NCI-H1694 (cell line): Measurements from ENCODE around the gene CBFA2T3.
A peak's percentile ranks its signal among the peaks of the same experiment; 100 is the strongest.

Experiments used
- DNase-seq: peaks from one replicate; lab custom pipeline; 2025; lab: John Stamatoyannopoulos, UW

CBFA2T3 gene

DNA sequence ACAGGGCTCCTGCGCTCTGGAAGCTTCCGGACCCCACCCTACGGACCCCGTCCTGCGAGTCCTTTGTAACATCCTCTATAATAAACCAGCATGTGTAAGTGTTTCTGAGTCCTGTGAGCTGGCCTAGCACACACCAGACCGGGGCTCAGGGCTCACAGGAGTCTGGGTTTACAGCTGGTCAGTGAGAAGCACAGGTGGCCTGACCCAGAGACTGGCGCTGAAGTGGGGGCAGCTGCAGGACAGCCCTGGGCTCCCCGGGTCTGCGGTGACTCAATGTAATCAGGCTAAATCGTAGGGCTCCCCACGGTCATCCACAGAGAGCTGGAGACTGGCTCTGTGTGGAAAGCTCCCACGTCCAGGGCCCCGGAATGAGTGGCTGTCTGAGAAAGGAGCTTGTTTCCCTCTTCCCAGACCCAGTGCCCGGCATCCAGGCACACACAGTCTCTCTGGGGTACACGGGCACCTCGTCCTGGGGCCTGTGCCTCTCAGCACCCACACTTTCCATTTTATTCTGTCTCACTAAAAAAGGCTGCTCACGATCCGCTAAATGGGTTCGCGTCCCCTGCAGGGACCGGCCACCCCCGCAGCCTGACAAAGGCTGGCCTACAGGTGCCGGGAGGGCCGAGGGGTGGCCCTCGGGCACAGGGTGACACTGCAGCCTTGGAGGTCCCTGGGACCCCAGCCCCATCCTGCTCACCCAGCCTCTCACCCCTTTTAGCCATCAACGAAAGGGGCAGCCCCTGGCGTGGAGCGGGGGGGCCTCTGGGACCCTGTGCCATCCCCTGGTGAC lies 18.9 kb upstream of the CBFA2T3 start:
- no peak for DNase-seq

DNA sequence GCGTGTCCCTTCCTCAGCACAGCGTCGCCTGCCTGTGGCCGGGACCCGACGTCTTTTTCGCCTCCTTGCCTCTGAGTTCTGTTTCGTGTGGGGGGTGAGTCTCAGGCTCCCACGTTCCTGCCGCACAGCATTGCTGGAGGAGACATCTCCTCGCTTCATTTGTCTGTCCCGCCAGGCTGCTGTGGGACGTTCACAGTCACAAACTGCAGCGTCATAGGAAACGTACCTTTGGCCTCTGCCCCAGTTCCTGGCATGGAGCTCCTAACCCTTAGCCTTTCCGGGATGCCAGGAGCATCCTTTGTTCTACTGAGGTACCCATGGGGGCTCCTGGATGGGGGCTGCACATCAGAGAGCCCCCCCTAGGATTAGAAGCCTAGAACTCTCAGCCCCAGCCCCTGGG lies 18.2 kb upstream of the CBFA2T3 start:
- no peak for DNase-seq

DNA sequence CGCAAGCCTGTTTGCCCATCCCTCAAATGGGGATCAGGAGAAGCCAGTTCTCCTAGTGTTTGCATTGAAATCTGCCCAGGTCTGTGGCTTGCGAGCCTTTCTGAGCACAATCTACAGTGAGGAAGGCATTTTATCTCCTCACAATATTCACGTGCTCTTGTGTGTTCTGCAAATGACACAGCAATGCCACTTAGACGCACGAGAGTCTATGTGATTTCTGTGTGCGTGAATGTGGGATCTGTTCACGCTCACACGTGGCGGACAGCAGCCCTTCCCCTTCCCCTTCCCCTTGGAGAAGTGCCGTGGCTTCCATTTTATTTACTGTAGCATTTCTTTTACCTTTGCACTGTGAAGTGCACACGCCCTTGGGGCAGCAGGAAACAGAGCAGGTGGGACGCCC lies 17.7 kb upstream of the CBFA2T3 start:
- no peak for DNase-seq

DNA sequence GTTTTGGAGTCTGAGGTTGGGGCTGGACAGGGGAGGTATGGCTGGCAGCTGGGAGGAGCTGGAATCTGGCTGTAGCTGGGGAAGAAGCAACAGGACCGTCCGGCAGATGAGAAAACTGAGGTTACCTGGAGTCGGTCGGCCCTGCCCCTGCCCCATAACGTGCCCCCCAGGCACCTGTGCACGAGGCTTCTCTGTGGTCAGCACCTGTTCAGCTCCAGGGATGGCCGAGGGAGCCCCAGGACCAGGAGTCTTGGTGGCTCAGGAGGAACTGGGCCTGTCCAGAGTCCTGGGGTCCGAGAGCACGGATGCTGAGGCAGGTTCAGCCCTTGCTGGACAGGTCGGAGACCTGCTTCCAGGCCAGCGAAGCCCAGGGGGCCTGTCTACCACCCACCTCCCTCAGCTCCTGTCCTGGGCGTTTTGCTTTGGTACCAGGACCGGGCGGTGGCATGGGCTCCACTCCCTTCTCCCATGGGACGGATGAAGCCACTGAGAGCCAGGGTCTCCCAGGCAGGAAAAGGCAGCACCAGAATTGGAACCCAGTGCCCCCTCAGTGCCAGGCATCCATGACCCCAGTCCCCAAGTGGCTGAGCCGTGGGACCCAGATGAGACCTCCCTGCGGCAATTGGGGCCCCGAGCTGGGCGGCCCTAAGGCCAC lies 17.1 kb upstream of the CBFA2T3 start:
- no peak for DNase-seq

DNA sequence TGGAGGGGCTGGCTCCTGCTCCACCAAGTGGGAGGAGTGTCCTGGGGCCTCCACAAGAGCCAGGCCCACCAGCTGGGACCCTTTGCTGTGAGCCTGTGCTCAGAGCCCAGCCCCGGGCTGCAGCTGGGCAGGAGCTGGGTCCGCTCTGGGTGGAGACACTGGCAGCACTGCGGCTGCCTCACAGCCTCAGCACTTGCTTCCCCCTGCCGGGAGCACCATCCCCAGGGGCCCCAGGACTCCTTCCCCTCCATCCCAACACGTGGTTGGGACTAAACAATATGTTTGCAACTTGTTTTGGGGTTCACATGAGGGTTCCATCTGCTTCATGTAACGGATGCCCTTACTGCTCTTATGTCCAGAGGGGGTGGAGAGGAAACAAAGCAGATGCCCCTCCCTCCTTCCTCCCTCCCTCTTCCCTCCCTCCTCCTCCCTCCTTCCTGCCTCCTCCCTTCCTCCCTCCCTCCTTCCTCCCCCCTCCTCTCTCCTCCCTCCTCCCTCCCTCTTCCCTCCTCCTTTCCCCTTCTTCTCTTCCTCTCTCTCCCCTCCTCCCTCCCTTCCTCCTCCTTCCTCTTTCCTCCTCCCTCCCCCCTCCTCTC lies 16.3 kb upstream of the CBFA2T3 start:
- no peak for DNase-seq

DNA sequence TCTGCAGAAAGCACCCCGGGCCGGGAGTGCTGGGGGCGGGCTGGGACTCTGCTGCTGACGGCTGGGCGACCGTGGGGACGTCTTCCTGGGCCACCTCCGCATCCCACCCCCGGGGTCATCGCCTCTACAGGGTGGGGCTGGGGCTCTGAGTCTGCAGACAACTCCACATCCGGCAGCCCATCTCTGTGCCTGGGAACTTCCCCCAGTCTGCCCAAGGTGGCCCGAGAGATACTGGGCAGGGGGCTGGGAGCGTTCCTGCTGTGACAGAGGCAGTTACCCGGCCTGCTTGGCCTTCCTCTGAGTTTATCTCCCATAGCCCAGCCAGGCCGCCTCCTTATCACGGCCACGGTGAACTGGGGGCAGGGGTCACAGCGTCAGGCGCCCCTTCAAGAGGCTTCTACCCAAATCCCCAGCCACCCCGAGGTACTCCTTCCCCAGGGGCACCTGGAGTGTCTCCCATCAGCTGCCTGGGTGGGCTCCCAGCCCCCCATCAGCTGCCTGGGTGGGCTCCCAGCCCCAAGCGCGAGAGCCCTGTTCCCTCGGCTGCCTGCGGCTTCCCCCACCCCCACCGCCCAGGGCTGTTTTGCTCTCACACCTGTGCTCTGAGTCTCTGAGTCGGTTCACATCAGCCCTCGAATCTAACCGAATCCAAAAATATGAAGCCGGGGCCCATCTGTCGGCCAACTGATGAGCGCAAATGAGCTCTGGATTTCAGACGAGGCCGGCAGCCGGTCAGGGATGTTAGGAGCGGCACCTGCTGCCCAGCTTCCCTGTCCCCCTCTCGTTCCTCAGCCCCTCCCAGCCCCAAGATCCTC lies 15.6 kb upstream of the CBFA2T3 start:
- DNase-seq: peak; percentile 60

DNA sequence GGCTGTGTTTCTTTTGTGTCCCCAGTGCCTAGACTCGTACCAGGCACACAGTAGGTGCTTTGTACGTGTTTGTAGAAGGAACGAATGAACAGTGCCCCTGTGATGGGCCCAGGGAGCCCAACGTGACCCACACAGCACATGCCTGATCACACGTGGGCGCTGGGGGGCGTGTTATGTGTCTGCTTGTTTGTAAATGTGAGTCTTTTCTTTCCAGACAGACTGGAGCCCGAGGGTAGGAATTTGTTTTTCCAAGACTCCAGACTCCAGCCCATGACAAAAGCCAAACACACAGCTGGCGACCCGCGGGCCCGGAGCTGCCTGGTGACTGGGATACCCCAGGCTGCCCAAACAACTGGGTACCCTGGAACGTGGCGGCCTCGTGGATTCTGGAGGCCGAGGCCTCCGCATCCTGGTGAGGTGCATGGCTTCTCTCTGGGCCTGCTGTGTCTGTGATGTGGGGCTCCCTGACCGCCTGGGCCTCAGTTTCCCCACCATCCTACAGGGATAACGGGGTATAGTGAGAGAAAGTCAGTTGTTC lies 14.9 kb upstream of the CBFA2T3 start:
- DNase-seq: no peak

DNA sequence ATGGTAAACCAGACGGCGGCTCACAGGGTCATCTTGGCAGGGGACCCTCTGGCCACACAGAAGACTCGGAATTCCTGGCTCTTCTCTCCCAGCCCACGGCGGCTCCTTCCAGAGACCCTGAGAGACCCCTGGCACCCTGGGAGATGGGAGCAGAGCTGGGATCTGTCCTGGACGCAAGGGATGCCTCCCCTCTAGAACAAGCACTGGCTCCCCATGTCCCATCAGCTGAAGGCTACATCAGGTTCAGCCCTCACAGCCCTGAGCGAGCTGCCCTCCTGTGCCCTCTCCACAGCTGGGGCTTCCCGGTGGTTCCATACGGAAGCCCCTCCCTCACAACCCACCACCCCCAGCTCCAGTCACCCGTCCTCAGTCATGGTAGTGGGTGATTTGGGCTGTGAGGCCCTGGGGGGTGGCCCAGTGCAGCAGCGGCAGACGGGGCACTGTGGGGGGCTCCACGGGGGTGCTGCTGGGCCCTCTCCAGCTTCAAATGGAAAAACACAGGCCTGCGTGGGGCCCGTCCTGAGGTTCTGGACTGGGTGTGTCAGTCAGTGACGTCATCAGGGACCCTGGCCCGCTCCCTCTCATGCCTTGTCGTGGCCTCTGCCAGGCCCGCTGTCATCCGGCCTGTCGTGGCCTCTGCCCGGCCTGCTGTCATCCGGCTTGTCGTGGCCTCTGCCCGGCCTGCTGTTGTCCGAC lies 13.0 kb upstream of the CBFA2T3 start:
- DNase-seq: no peak

DNA sequence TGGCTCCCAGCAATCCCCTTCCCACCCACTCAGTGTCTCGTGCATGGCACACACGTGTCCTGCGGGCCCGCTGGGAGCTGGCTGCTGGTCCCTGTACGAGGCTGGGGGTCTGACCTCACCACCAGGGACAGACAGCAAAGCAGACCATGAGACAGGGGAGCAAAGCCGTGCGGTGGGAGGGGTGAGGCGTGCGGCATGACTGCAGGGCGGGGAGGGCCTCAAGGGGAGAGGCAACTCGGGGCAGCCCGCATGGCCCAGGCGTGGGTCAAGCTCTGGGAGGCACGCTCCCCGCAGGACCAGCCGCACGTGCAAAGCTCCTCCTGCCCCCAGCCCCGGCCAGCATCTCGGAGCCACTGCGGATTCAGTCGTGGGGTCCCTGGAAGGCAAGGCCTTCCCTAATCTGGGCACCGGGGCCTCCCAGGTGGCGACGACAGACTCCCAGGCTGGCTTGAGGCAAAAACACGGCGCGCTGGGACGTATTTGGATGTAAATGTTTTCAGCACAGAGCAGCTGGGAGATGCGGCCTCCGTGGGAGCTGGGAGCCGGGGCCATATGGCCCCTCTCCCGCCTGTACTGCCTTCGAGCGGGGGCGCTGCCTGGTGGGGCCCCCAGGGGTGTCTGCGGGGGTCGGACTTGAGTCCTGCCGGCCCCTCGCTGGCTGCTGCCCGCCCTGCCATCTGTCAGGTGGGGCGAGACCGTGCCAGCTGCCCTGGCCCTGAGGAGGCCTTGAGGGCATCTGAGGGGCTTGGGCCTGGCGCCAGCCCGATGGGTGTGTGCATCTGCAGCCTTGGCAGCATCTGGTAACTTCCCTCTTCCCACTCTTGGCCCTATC lies 12.2 kb upstream of the CBFA2T3 start:
- peak; percentile 96 for DNase-seq

DNA sequence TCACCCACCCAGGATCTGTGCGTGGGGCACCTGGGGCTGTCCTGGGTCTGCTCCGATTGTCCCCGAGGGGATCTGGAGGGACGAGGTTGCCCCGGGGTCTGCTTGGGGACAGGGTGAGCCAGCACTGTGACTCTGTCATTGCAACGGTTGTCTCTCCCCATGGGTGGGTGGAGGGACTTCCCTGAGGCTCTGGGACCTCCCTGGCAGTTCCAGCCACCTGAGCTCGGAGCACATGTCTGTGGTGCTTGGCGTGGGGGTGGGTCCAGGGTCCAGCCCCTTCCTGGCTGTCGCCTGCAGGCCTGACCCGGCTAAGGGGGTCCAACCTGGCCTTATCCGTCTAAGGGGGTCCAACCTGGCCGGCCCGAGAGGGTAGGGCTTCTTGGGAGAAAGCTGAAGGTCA lies 8.5 kb upstream of the CBFA2T3 start:
- no peak for DNase-seq

DNA sequence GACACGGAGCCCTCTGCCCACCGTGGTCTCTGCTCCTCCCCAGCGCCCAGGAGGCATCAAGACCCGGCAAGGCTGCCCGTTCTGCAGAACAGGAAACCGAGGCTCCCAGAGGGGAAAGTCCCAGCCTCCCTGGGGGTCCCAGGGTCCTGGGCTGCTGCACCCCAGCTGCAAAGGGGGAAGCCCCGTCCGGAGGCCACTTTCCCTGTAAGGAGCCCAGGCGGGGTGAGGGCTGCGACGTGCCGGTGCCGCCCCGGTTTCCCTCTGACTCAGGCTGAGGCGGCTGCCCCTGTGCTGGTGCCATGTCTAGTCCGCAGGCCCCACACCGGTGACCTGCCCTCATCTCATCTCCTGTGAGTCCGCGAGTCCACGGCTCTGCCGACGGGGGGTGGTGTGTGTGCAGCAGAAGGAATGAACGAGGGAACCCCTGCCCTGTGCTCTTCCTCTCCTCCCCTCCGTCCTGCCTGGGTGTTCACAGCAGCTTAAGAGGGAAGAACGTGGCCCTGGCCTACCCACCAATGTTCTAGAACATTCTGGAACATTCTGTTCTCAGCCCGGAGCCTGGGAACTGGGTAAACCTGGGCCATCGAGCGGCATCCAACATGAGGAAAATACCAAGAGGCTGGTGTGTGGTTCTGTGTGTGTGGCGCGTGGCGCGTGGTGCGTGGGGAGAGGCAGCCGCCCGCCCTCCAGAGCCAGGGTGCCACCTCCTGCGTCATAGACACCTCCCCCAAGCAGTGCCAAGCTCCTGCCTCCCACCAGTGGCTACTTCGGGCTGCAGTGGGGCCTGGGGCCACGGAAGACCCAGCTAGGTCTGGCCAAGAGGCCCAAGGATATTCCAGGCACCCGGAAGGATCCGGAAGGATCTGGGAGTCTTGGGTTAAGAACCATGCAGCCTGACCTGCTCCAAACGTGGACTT lies 7.0 kb upstream of the CBFA2T3 start:
- DNase-seq: no peak

DNA sequence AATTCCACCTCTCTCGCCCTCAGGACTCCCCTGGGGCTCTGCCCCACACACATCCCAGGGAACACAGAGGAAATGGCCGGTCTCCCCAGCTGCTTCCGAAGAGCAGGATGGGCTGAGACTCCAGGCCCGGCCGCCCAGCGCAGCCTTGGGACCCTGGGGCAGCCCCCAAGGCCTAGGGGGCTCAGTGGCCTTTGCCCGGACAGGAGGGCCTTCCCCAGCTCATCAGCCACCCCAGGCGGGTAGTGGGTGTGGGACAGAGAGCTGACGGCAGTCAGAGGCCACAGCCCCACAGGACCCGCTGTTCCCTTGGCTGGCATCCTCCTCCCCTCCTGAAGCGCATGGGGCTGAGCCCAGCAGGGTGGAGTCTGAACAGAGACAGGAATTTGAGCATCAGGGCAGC lies 6.2 kb upstream of the CBFA2T3 start:
- no peak for DNase-seq

DNA sequence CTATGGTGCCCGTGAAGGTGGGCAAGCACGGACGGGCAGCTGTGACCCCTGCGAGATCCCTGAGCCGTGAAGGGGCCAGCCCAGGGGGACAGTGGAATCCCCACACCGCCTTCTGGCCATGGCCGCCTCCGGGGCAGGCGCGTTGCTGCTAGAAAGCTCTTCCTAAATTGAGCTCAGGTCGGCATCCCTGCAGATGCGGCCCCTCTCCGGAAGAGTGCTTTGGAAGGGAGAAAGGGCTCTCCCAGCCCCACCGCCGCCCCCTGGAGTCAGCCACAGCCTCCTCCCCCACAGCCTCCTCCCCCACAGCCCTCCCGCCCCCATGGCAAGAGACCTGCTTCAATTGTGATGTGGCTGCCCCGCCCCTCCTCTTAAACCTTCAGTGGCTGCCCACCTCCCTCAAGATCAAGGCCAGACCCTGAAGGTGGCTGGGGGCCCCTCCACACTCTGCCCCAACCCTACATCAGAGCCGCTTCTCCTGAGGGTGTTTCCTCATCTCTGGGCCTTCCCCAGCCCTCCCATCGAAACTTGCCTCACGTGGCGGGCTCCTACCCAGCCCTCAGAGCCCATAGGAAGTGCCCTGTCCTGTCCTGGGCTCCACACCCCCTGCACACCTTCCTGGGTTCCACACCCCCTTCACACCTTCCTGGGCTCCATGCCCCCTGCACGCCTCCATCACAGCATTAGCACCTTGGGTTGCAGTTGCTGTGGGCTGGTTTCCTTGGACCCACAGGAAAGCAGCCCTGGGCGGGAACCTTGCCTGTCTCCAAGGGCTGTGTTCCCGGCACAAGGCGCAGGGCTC lies 5.5 kb upstream of the CBFA2T3 start:
- no peak for DNase-seq

DNA sequence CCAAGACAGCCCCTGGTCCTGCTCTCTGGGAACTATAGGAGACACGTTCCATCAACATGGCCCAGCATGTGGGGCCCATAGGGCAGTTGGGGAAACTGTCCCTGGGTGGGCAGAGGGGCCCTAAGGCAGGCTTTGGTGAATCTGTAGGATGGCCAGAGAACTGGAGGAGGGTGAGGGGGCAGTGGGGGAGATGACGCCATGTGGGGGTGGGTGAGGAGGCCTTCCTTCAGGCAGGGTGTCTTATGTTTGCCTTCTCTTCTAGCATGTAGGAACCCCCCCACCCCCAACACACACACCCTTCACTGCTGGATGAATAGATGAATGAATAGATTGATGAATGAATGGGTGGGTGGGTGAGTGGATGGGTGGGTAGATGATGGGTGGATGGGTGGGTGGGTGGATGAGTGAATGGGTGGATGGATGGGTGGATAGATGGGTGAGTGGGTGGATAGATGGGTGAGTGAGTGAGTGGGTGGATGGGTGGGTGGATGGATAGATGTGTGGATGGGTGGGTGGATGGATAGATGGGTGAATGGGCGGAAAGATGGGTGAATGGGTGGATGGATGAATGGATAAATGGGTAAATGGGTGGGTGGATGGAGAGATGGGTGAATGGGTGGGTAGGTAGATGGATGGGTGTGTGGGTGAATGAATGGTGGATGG lies 2.5 kb upstream of the CBFA2T3 start:
- DNase-seq: no peak

DNA sequence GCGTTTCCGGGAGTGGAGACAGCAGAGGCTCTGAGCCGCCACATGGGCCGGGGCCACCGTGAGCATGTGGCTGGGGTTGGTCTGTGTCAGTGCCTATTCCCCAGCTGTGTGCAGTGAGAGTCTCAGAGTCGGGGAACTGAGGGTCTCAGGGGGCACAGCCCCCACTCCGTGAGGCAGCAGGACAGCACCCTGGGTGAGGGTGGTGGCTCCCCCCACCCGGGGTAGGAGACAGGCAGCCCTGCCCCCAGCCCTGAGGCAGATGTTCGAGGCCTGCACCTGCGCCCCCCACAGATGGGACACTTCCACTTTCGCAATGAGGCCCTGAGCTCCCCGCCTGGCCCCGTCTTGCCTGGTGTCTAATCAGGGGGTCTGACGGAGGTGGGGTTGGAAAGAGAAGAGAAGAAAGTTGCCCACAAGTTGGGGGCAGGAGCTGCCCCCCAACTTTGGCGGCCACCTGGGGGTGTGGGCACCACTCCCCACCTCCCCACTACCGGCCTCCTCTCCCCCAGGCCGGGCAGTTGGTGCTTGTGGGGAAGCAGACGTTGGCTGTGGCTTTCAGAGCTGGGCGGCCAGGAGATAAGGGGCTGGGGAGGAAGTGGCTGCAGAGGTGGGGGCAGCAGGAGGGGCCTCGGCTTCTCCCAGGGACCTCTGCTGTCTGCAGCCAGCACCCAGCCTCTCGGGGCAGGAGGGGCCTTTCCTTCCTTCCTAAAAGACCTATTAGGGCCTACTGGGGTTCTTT lies 1.8 kb upstream of the CBFA2T3 start:
- no peak for DNase-seq

DNA sequence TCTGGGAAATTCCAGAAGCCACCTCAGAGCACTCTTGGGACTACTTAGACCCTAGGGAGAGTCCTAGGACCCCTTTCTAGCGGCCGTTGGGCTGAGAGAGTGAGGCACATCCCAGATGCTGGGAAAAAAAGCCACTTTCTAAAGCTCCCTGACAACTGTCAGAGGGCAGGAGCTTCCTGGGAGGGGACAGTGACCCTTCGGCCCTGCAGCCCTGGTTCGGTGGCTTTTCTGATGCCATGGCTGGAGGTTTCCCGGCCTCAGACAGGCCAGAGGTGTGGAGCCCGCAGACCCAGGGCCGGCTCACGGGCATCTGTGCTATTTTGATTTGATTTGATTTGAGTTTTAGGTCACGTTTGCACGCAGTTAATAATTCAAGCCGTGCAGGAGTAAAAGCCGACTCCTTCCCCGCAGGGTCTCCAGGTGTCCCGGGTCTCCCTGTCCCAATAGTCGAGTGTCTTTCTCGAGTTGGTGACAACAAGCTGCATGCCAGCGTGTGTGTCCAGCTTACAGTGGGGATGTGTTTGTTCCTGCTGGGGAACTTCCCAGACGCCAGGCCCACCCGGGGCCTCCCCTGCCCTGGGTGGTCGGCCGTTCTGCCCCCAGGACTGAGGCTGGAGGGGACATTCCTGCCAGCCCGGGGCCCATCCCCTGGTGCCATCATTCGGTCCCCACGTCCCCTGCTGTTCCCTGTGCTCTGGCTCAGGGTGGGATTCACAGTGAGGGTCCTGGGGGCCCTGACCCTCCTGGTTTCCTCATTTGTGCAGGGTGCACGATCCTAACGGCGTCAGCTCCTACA lies 1.0 kb upstream of the CBFA2T3 start:
- no peak for DNase-seq
